Sigmoid colon (tissue), 7 donors: ENCODE measurements around the gene ADAMTS2. TPM values are rescaled to one million over a fixed set of nuclear protein-coding genes. Genes with fewer than 3 reads are reported as not detected.

Experiments
- DNase-seq: peaks from one replicate; pipeline ENCODE4 v3.0.0-alpha.2; 2019
- H3K27ac ChIP-seq, 4 donors: fragments of 200-600 bp; sonication (generic); one replicate each; pipeline ENCODE4 v1.5.1; 2016 to 2019; ENCODE audit warnings: mild to moderate bottlenecking in 1 of 4
- H3K27me3 ChIP-seq, 3 donors: fragments of 200-600 bp; sonication (generic); one replicate each; pipeline ENCODE4 v1.5.1; 2019; ENCODE audit warnings: mild to moderate bottlenecking in 1 of 3
- H3K36me3 ChIP-seq, 4 donors: fragments of 200-600 bp; sonication (generic); one replicate each; pipeline ENCODE4 v1.5.1; 2016 to 2019
- H3K4me1 ChIP-seq, 4 donors: fragments of 200-600 bp; sonication (generic); one replicate each; pipeline ENCODE4 v1.5.1; 2017 to 2019
- H3K4me3 ChIP-seq, 4 donors: fragments of 200-600 bp; sonication (generic); one replicate each; pipeline ENCODE4 v1.5.1; 2017 to 2019; ENCODE audit warnings: mild to moderate bottlenecking in 2 of 4, moderate library complexity in 1 of 4
- H3K9me3 ChIP-seq, 4 donors: fragments of 200-600 bp in 3 of 4; sonication (generic) in 3 of 4; one replicate each; pipeline versions ENCODE4 v1.5.1 to v1.6.1; 2013 to 2019
- CTCF ChIP-seq, 4 experiments: fragments of 450-650 bp in 3 of 4; fragments of 200-600 bp in 1 of 4; IDR thresholded peaks; one replicate each; pipeline ENCODE4 v1.5.1; 2016 to 2019; ENCODE audit warnings: antibody characterized with exemption in 4 of 4, mild to moderate bottlenecking in 3 of 4, moderate library complexity in 2 of 4
- EP300 ChIP-seq, 4 donors: sonication (generic); formaldehyde crosslinking; IDR thresholded peaks; one replicate each; pipeline ENCODE4 v1.6.1; 2017; ENCODE audit warnings: antibody characterized with exemption in 4 of 4
- POLR2A ChIP-seq, 2 donors: fragments of 450-650 bp; IDR thresholded peaks; one replicate each; pipeline ENCODE4 v1.6.1; 2016; ENCODE audit warnings: antibody characterized with exemption in 2 of 2, mild to moderate bottlenecking in 2 of 2, moderate library complexity in 2 of 2
- POLR2AphosphoS5 ChIP-seq, 4 donors: sonication (generic); formaldehyde crosslinking; IDR thresholded peaks; one replicate each; pipeline ENCODE4 v1.6.1; 2017; ENCODE audit warnings: antibody characterized with exemption in 4 of 4
- WGBS, 2 donors: extraction: QIAGEN DNeasy Blood & Tissue Kit; methylation state at CpG; one replicate each; pipeline ENCODE4 v1.1.7; 2013; 5-methylcytosine and 5-hydroxymethylcytosine counted together
- intact Hi-C: fragments of 100-400 bp; cut with DNase I; formaldehyde crosslinking; loops from one replicate; pipeline ENCODE4 v1.15.1; 2023
- polyA plus RNA-seq, 3 donors: library from polyadenylated mRNA; stranded (reverse); fragments of 200-250 nt; gene quantifications; one replicate each; pipeline ENCODE4 v1.2.3, GENCODE V29; 2013
- total RNA-seq, 4 donors: library from RNA; depleted of rRNA; stranded (reverse); fragments of >200 nt; gene quantifications; one replicate each; pipeline ENCODE4 v1.1.0, GENCODE V29; 2016
- donor health status: healthy with polysubstance abuse.
- donor health status: Bipolar disorder and iron deficiency.
- donor health status: healthy.

Gene ADAMTS2
- total and polyA plus RNA-seq, 7 donors, result 0.69 to 33.2 (median 9.2) TPM

- 83 to 90% methylated on average over 11 of the region's 11 CpGs for WGBS, 2 donors
- DNase-seq, result peak; percentile 32
- H3K27me3 ChIP-seq, result no peaks in the 10 kb centered on the region
- no peak overlapping the region for H3K27ac ChIP-seq
- intact Hi-C loops, result no loop called here
- no peak overlapping the region for H3K4me3 ChIP-seq
- H3K9me3 ChIP-seq, result peaks cover 0 to 3% (median 0%) of the 10 kb centered on the region in 4 donors
- no peak for TF ChIP-seq EP300 (IDR thresholded peaks at IDR 0.05)
- no peak for TF ChIP-seq CTCF (IDR thresholded peaks at IDR 0.05)
- no peak for TF ChIP-seq POLR2AphosphoS5 (IDR thresholded peaks at IDR 0.05)
- no peak for TF ChIP-seq POLR2A (IDR thresholded peaks at IDR 0.05)
- no peaks in the 10 kb centered on the region for H3K36me3 ChIP-seq
- no peaks in the 10 kb centered on the region for H3K4me1 ChIP-seq
Observed at GRCh38 chr5:179241764-179242370, 103.4 kb downstream of the ADAMTS2 start.

- Histone ChIP-seq H3K27me3 (no peaks in the 10 kb centered on the region), H3K9me3 (peaks cover 0 to under 1% (median 0%) of the 10 kb centered on the region in 4 donors), H3K4me1 (no peaks in the 10 kb centered on the region), H3K4me3 (no peak overlapping the region), H3K36me3 (no peaks in the 10 kb centered on the region), H3K27ac (no peak overlapping the region)
- intact Hi-C loops, result no loop called here
- 78 to 87% methylated on average over 15 of the region's 15 CpGs for WGBS, 2 donors
- TF ChIP-seq POLR2AphosphoS5 (IDR thresholded peaks at IDR 0.05), result no peak
- no peak for TF ChIP-seq CTCF (IDR thresholded peaks at IDR 0.05)
- no peak for TF ChIP-seq EP300 (IDR thresholded peaks at IDR 0.05)
- no peak for TF ChIP-seq POLR2A (IDR thresholded peaks at IDR 0.05)
- peak; percentile 57 for DNase-seq
Observed at GRCh38 chr5:179241175-179241574, 104.1 kb downstream of the ADAMTS2 start.

DNA sequence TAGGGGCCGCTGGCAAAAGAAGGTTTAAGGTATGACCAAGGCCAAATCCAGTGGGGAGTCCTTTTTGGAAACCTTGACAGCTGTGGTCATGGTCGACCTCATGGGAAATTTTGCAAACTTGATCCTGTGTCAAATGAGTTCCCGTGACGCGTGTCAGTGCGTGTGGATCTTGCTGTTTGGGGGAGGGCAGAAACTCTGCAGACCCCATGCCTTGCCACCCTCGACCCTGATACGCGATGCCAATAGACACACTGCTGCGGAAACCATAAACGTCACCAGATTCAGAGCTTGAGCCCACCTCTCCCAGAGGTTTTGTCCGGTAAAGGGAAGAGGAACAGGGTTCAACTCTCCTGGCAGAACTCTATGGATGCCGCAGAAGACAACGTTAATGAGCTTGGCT, 104.7 kb downstream of the ADAMTS2 start:
- Histone ChIP-seq H3K36me3 (no peaks in the 10 kb centered on the region), H3K27me3 (no peaks in the 10 kb centered on the region), H3K27ac (no peak overlapping the region), H3K9me3 (no peaks in the 10 kb centered on the region), H3K4me1 (no peaks in the 10 kb centered on the region), H3K4me3 (no peak overlapping the region)
- 92 to 93% methylated on average over 14 of the region's 14 CpGs for WGBS, 2 donors
- TF ChIP-seq CTCF (IDR thresholded peaks at IDR 0.05) (no peak), EP300 (IDR thresholded peaks at IDR 0.05) (no peak)
- intact Hi-C loops, result no loop called here
- peak; percentile 17 for DNase-seq

GRCh38 chr5:179239256-179240135, 105.8 kb downstream of the ADAMTS2 start:
- Histone ChIP-seq H3K4me1 (no peaks in the 10 kb centered on the region), H3K27ac (no peak overlapping the region), H3K36me3 (no peaks in the 10 kb centered on the region), H3K4me3 (no peak overlapping the region), H3K27me3 (no peaks in the 10 kb centered on the region), H3K9me3 (no peaks in the 10 kb centered on the region)
- intact Hi-C loops, result no loop called here
- 87 to 92% methylated on average over 23 of the region's 23 CpGs for WGBS, 2 donors
- peak; percentile 50 for DNase-seq
- TF ChIP-seq CTCF (IDR thresholded peaks at IDR 0.05) (no peak), POLR2AphosphoS5 (IDR thresholded peaks at IDR 0.05) (no peak), EP300 (IDR thresholded peaks at IDR 0.05) (no peak), POLR2A (IDR thresholded peaks at IDR 0.05) (no peak)
